Hippocampal formation (tissue), 2 donors: ENCODE measurements around the gene AKAP6.
"Not testable (repeated sequence)": the region's sequence is repeated elsewhere in the genome, so short reads cannot be mapped to it uniquely, and the experiment has no call there.

Experiments
- DNase-seq, 2 donors: peaks; one replicate each; lab custom pipeline; 2025; lab: John Stamatoyannopoulos, UW

The AKAP6 gene

GRCh38 chr14:32373174-32373573, 44.1 kb downstream of the AKAP6 start:
- DNase-seq: not testable (repeated sequence)

- no peak for DNase-seq
Measured at GRCh38 chr14:32374155-32374554, 45.1 kb downstream of the AKAP6 start.

- DNase-seq: no peak
Measured at GRCh38 chr14:32375663-32376062, 46.6 kb downstream of the AKAP6 start.

- no peak for DNase-seq
Measured at GRCh38 chr14:32377046-32377646, 48.0 kb downstream of the AKAP6 start.

- DNase-seq: no peak
Measured at GRCh38 chr14:32378284-32378683, 49.2 kb downstream of the AKAP6 start.

GRCh38 chr14:32379447-32379846, 50.3 kb downstream of the AKAP6 start:
- DNase-seq: no peak

- DNase-seq: no peak
Measured at GRCh38 chr14:32381869-32382268, 52.8 kb downstream of the AKAP6 start.

- peak; percentile 21 to 29 for DNase-seq
Measured at GRCh38 chr14:32382704-32383103, 53.6 kb downstream of the AKAP6 start.

GRCh38 chr14:32383364-32384009, 54.4 kb downstream of the AKAP6 start:
- DNase-seq: no peak

GRCh38 chr14:32384464-32384863, 55.4 kb downstream of the AKAP6 start:
- DNase-seq: no peak

GRCh38 chr14:32387295-32387694, 58.2 kb downstream of the AKAP6 start:
- not testable (repeated sequence) for DNase-seq

GRCh38 chr14:32393119-32393518, 64.0 kb downstream of the AKAP6 start:
- DNase-seq: no peak

- no peak for DNase-seq
Measured at GRCh38 chr14:32394038-32394437, 64.9 kb downstream of the AKAP6 start.

- peak in 1 of 2 donors; percentile 57 for DNase-seq
Measured at GRCh38 chr14:32396885-32397284, 67.8 kb downstream of the AKAP6 start.

GRCh38 chr14:32397861-32398640, 69.0 kb downstream of the AKAP6 start:
- DNase-seq: no peak

- no peak for DNase-seq
Measured at GRCh38 chr14:32399920-32400319, 70.8 kb downstream of the AKAP6 start.

- no peak for DNase-seq
Measured at GRCh38 chr14:32400480-32400879, 71.4 kb downstream of the AKAP6 start.

- no peak for DNase-seq
Measured at GRCh38 chr14:32403021-32403420, 73.9 kb downstream of the AKAP6 start.

GRCh38 chr14:32403688-32404087, 74.6 kb downstream of the AKAP6 start:
- DNase-seq: no peak

- no peak for DNase-seq
Measured at GRCh38 chr14:32404784-32405573, 75.9 kb downstream of the AKAP6 start.

GRCh38 chr14:32405856-32406255, 76.8 kb downstream of the AKAP6 start:
- no peak for DNase-seq

GRCh38 chr14:32407130-32407529, 78.0 kb downstream of the AKAP6 start:
- DNase-seq: peak in 1 of 2 donors; percentile 56
